COLO668 (cell line): ENCODE results near the gene KCTD15.

Source experiments
- DNase-seq: peaks from one replicate; lab custom pipeline; 2025; ENCODE audit not compliant: unreplicated experiment; lab: John Stamatoyannopoulos, UW

The KCTD15 gene

GRCh38 chr19:33845498-33845897 is 48.8 kb downstream of the KCTD15 start:
- DNase-seq = no peak

- no peak for DNase-seq
Measured at GRCh38 chr19:33849551-33850147, 53.0 kb downstream of the KCTD15 start.

GRCh38 chr19:33859016-33859415 is 62.3 kb downstream of the KCTD15 start:
- no peak for DNase-seq

GRCh38 chr19:33860312-33861090 is 63.8 kb downstream of the KCTD15 start:
- no peak for DNase-seq

GRCh38 chr19:33861950-33862349 is 65.3 kb downstream of the KCTD15 start:
- no peak for DNase-seq

GRCh38 chr19:33862981-33863380 is 66.3 kb downstream of the KCTD15 start:
- DNase-seq = no peak

- DNase-seq = no peak
Measured at GRCh38 chr19:33863436-33863835, 66.8 kb downstream of the KCTD15 start.

- DNase-seq = no peak
Measured at GRCh38 chr19:33864311-33864850, 67.7 kb downstream of the KCTD15 start.

GRCh38 chr19:33865306-33865705 is 68.6 kb downstream of the KCTD15 start:
- no peak for DNase-seq
